Endodermal cell (in vitro differentiated cells): ENCODE results near the gene CDH2. TPM values are rescaled to one million over a fixed set of nuclear protein-coding genes. Genes with fewer than 3 reads are reported as not detected.

Experiments used
- DNase-seq: peaks from one replicate; pipeline ENCODE4 v3.0.0-alpha.2; 2017
- H3K27ac ChIP-seq: 2 replicates; pipeline ENCODE4 v1.5.1; 2013; ENCODE audit warnings: mild to moderate bottlenecking, low read depth, low read length, moderate library complexity
- H3K27me3 ChIP-seq: 2 replicates; pipeline ENCODE4 v1.6.1; 2013; ENCODE audit warnings: mild to moderate bottlenecking, low read length, moderate library complexity; ENCODE audit not compliant: insufficient read depth, control insufficient read depth, poor library complexity, severe bottlenecking
- H3K36me3 ChIP-seq: 2 replicates; pipeline ENCODE4 v1.7.0; 2013; ENCODE audit warnings: mild to moderate bottlenecking, low read length, moderate library complexity; ENCODE audit not compliant: control insufficient read depth, insufficient read depth
- H3K4me1 ChIP-seq: one replicate; pipeline ENCODE4 v1.7.0; 2013; ENCODE audit warnings: low read length; ENCODE audit not compliant: control insufficient read depth, insufficient read depth
- H3K4me3 ChIP-seq: 2 replicates; pipeline ENCODE4 v1.5.1; 2013; ENCODE audit warnings: mild to moderate bottlenecking, low read length, moderate library complexity
- H3K9ac ChIP-seq: 2 replicates; pipeline ENCODE4 v1.6.1; 2013; ENCODE audit warnings: mild to moderate bottlenecking, low read length, moderate library complexity; ENCODE audit not compliant: poor library complexity, severe bottlenecking; ENCODE audit errors: extremely low read depth
- H3K9me3 ChIP-seq: 2 replicates; pipeline ENCODE4 v1.6.1; 2013; ENCODE audit warnings: mild to moderate bottlenecking, low read length, moderate library complexity; ENCODE audit not compliant: control insufficient read depth
- H3K27ac Mint-ChIP-seq: 2 replicates; pipeline ENCODE4 v1.8.0; 2020; ENCODE audit warnings: mixed read lengths
- H3K27me3 Mint-ChIP-seq: 2 replicates; pipeline ENCODE4 v1.8.0; 2021; ENCODE audit warnings: mild to moderate bottlenecking, mixed read lengths; ENCODE audit not compliant: insufficient read depth
- H3K36me3 Mint-ChIP-seq: 2 replicates; pipeline ENCODE4 v1.8.0; 2020; ENCODE audit warnings: low read depth, mixed read lengths
- H3K4me1 Mint-ChIP-seq: 2 replicates; pipeline ENCODE4 v1.8.0; 2020; ENCODE audit warnings: mixed read lengths
- H3K4me3 Mint-ChIP-seq: 2 replicates; pipeline ENCODE4 v1.8.0; 2020; ENCODE audit warnings: mild to moderate bottlenecking, moderate library complexity, mixed read lengths
- H3K9me3 Mint-ChIP-seq: 2 replicates; pipeline ENCODE4 v1.8.0; 2020; ENCODE audit warnings: mild to moderate bottlenecking, mixed read lengths
- WGBS, 2 experiments: methylation state at CpG; one replicate each; pipeline versions ENCODE4 v1.1.5 to v1.1.7; 2013; ENCODE audit warnings: missing lambda C conversion rate in 2 of 2, mixed read lengths in 1 of 2; ENCODE audit not compliant: insufficient coverage in 1 of 2, insufficient read length in 1 of 2; 5-methylcytosine and 5-hydroxymethylcytosine counted together
- total RNA-seq, 2 donors: library from RNA; stranded (reverse); fragmentation: NEBNext Ultra II Directional in 1 of 2; extraction: Animal tissue kit (Norgen Biotek cat#: 25700) in 1 of 2; gene quantifications; 2 replicates in 1 of 2; 3 replicates in 1 of 2; pipeline ENCODE4 v1.2.1, GENCODE V29; 2021
- TF ChIP-seq, protein P1 (sequence below): fragments of 200-600 bp; sonication (generic); conservative IDR thresholded peaks from 2 replicates; pipeline ENCODE4 v1.5.0; 2021; ENCODE audit warnings: antibody characterized with exemption, mild to moderate bottlenecking

The CDH2 gene
- total RNA-seq, 2 donors from 2014 or later, result 486 to 572 TPM

DNA sequence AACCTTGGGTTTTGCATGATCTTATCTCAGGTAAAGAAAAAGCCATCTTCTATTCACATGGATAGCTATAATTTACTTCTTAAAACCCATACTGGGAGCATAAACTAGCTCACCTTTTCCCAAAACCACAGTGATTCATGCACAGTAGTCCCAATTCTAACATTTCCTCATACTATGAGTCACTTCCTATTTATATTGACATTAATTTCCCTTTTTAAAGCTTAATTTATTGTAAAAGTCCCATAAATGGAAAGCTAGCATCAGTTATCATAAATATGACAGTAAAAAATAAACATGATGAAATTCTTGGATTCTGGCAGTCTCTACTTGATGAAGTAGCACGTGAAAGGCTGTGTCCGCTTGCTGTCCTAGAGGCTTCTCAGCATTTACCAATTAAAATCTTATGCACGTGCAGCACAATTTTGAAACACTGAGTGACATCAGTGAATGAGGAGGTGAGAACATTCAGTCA lies 180.1 kb downstream of the CDH2 start:
- H3K4me1 ChIP-seq, result no peaks in the 10 kb centered on the region
- H3K36me3 Mint-ChIP-seq, result peaks cover 85% of the 10 kb centered on the region
- H3K9ac ChIP-seq, result no peak overlapping the region
- no peaks in the 10 kb centered on the region for H3K27me3 ChIP-seq
- no peak for DNase-seq
- peaks cover 3% of the 10 kb centered on the region for H3K4me1 Mint-ChIP-seq
- H3K36me3 ChIP-seq, result peaks cover 96% of the 10 kb centered on the region
- no peaks in the 10 kb centered on the region for H3K9me3 Mint-ChIP-seq
- TF ChIP-seq, protein P1, sequence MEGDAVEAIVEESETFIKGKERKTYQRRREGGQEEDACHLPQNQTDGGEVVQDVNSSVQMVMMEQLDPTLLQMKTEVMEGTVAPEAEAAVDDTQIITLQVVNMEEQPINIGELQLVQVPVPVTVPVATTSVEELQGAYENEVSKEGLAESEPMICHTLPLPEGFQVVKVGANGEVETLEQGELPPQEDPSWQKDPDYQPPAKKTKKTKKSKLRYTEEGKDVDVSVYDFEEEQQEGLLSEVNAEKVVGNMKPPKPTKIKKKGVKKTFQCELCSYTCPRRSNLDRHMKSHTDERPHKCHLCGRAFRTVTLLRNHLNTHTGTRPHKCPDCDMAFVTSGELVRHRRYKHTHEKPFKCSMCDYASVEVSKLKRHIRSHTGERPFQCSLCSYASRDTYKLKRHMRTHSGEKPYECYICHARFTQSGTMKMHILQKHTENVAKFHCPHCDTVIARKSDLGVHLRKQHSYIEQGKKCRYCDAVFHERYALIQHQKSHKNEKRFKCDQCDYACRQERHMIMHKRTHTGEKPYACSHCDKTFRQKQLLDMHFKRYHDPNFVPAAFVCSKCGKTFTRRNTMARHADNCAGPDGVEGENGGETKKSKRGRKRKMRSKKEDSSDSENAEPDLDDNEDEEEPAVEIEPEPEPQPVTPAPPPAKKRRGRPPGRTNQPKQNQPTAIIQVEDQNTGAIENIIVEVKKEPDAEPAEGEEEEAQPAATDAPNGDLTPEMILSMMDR, result no peak
- H3K4me3 ChIP-seq, result no peak overlapping the region
- no peaks in the 10 kb centered on the region for H3K9me3 ChIP-seq
- no peak overlapping the region for H3K27ac ChIP-seq
- H3K27ac Mint-ChIP-seq, result no peak overlapping the region
- no peak overlapping the region for H3K4me3 Mint-ChIP-seq
- 100% methylated on average over 2 to 3 of the region's 3 CpGs for WGBS, 2 experiments
- H3K27me3 Mint-ChIP-seq, result no peaks in the 10 kb centered on the region

DNA sequence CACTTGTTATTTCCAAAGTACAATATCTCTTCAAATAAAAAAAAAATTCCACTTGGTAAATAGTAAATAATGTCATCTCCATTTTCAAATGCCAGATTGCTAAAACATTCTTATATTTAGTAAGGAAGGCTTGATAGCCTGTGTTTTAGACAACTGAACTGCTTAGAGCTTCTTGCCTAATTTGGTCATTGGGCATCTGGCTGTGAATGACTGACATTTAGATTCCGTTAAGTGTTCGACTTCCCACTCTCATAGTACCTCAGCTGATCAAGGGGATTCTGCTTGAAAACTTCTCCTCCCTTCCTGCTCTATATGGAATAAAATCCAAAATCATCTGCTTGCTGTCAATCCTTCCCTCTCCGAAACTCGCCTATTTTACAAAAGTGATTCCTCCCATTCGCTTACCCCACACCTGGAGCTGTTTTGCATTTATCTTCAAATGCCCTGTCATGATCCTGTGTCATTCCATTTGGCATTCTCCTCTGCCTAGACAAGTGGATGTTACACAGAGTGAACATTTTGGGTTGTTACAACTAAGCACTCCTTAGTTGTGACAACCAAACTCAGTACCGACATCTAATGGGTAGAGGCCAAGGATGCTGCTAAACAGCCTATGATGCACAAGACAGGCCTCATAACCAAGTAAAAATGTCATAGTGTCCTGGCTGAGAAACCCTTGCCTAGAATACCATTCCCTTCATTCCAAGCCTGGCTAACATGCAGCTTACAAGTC lies 181.0 kb downstream of the CDH2 start:
- Histone ChIP-seq H3K4me3 (no peak overlapping the region), H3K9ac (no peak overlapping the region), H3K27ac (no peak overlapping the region), H3K36me3 (peaks cover 96% of the 10 kb centered on the region), H3K4me1 (no peaks in the 10 kb centered on the region), H3K27me3 (no peaks in the 10 kb centered on the region), H3K9me3 (no peaks in the 10 kb centered on the region)
- DNase-seq, result no peak
- no peak overlapping the region for H3K27ac Mint-ChIP-seq
- H3K36me3 Mint-ChIP-seq, result peaks cover 85% of the 10 kb centered on the region
- 95 to 96% methylated on average over 6 of the region's 6 CpGs for WGBS, 2 experiments
- TF ChIP-seq, protein P1, result no peak
- no peaks in the 10 kb centered on the region for H3K27me3 Mint-ChIP-seq
- no peak overlapping the region for H3K4me3 Mint-ChIP-seq
- peaks cover 6% of the 10 kb centered on the region for H3K4me1 Mint-ChIP-seq
- no peaks in the 10 kb centered on the region for H3K9me3 Mint-ChIP-seq

DNA sequence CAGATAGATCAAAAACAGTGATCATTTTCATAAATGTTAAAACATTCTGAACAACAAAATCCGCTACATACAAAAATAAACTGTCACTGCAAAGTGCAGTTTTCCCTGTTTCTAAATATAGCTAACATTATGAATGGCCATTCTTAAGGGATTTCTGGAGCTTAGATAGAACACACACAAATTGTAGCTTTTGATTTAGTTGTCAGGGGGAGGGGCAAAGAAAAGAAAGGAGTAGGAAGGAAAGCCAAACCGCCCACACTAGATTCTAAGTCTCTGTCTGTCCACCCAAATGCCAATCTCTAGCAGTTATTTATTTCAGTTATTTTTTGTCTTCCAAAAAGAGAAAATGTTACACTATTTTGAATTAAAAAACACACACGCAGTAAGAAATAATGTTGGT lies 182.4 kb downstream of the CDH2 start:
- Mint-ChIP-seq H3K4me3 (no peak overlapping the region), H3K4me1 (peaks cover 6% of the 10 kb centered on the region), H3K36me3 (peaks cover 80% of the 10 kb centered on the region), H3K27ac (peak overlapping the region; percentile 60), H3K9me3 (no peaks in the 10 kb centered on the region), H3K27me3 (no peaks in the 10 kb centered on the region)
- Histone ChIP-seq H3K9me3 (no peaks in the 10 kb centered on the region), H3K27me3 (no peaks in the 10 kb centered on the region), H3K27ac (no peak overlapping the region), H3K36me3 (peaks cover 96% of the 10 kb centered on the region), H3K4me3 (no peak overlapping the region), H3K4me1 (no peaks in the 10 kb centered on the region), H3K9ac (no peak overlapping the region)
- TF ChIP-seq, protein P1, result no peak
- WGBS, 2 experiments, result 67% methylated on average over 3 of the region's 3 CpGs; no CpG with 5 or more reads in 1 of the 2 experiments
- DNase-seq, result no peak
